HFFc6 (cell line): Measurements from ENCODE around the gene KIF3A. TPM values are rescaled to one million over a fixed set of nuclear protein-coding genes. Genes with fewer than 3 reads are reported as not detected.
A peak's percentile ranks its signal among the peaks of the same experiment; 100 is the strongest.

Source experiments
- DNase-seq: peaks from one replicate; pipeline ENCODE4 v3.0.0-alpha.2; 2018
- H3K27ac Mint-ChIP-seq: 2 replicates; pipeline ENCODE4 v1.8.0; 2020; ENCODE audit warnings: mild to moderate bottlenecking, mixed read lengths
- H3K27me3 Mint-ChIP-seq: 2 replicates; pipeline ENCODE4 v1.8.0; 2021; ENCODE audit warnings: mild to moderate bottlenecking, moderate library complexity, mixed read lengths; ENCODE audit not compliant: insufficient read depth
- H3K36me3 Mint-ChIP-seq: 2 replicates; pipeline ENCODE4 v1.8.0; 2021; ENCODE audit warnings: low read depth, mixed read lengths
- H3K4me1 Mint-ChIP-seq: 2 replicates; pipeline ENCODE4 v1.8.0; 2020; ENCODE audit warnings: low read depth, mixed read lengths
- H3K4me3 Mint-ChIP-seq: 2 replicates; pipeline ENCODE4 v1.8.0; 2020; ENCODE audit warnings: mild to moderate bottlenecking, moderate library complexity, mixed read lengths
- H3K9me3 Mint-ChIP-seq: 2 replicates; pipeline ENCODE4 v1.8.0; 2020; ENCODE audit warnings: mild to moderate bottlenecking, mixed read lengths
- total RNA-seq, 6 experiments: library from RNA; stranded (reverse); fragmentation: NEBNext Ultra II Directional; extraction: Animal tissue kit (Norgen Biotek cat#: 25700); gene quantifications; 2 replicates in 1 of 6; 3 replicates in 5 of 6; pipeline ENCODE4 v1.2.3, GENCODE V29; 2021
- TF ChIP-seq, protein P1 (sequence below): fragments of 200-600 bp; sonication (generic); IDR thresholded peaks from 2 replicates; pipeline ENCODE4 v1.5.0; 2021; ENCODE audit warnings: antibody characterized with exemption, mild to moderate bottlenecking

KIF3A gene
- total RNA-seq, 6 experiments from 2014 or later, result 12.9 to 15.4 (median 14.9) TPM

DNA sequence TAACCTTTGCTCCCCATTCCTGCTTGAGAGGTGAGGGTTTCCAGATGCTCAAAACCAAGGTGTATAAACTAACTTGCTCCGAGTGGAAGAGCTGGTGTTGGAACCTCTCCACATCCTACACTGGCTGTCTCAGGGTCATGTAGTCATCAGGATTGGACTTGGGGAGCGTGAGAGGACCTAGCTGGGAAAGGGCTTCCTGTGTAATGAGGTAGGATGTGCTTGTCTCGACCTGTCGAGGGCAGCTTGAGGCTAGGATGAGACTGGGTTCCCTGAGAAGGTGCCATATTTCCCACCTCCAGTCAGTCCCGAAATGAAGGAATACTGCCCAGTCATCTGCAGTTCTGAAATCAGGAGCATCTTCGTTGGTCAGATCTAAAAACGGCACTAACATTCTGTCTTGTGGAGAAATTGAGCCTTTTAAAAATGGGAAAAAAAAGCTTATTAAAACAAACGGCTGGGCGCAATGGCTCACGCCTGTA is 11.2 kb upstream of the KIF3A start:
- no peaks in the 10 kb centered on the region for H3K36me3 Mint-ChIP-seq
- no peak overlapping the region for H3K27ac Mint-ChIP-seq
- H3K9me3 Mint-ChIP-seq, result no peaks in the 10 kb centered on the region
- TF ChIP-seq, protein P1, sequence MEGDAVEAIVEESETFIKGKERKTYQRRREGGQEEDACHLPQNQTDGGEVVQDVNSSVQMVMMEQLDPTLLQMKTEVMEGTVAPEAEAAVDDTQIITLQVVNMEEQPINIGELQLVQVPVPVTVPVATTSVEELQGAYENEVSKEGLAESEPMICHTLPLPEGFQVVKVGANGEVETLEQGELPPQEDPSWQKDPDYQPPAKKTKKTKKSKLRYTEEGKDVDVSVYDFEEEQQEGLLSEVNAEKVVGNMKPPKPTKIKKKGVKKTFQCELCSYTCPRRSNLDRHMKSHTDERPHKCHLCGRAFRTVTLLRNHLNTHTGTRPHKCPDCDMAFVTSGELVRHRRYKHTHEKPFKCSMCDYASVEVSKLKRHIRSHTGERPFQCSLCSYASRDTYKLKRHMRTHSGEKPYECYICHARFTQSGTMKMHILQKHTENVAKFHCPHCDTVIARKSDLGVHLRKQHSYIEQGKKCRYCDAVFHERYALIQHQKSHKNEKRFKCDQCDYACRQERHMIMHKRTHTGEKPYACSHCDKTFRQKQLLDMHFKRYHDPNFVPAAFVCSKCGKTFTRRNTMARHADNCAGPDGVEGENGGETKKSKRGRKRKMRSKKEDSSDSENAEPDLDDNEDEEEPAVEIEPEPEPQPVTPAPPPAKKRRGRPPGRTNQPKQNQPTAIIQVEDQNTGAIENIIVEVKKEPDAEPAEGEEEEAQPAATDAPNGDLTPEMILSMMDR, result no peak
- DNase-seq, result no peak
- H3K27me3 Mint-ChIP-seq, result peaks cover 28% of the 10 kb centered on the region
- no peak overlapping the region for H3K4me3 Mint-ChIP-seq
- H3K4me1 Mint-ChIP-seq, result no peaks in the 10 kb centered on the region

DNA sequence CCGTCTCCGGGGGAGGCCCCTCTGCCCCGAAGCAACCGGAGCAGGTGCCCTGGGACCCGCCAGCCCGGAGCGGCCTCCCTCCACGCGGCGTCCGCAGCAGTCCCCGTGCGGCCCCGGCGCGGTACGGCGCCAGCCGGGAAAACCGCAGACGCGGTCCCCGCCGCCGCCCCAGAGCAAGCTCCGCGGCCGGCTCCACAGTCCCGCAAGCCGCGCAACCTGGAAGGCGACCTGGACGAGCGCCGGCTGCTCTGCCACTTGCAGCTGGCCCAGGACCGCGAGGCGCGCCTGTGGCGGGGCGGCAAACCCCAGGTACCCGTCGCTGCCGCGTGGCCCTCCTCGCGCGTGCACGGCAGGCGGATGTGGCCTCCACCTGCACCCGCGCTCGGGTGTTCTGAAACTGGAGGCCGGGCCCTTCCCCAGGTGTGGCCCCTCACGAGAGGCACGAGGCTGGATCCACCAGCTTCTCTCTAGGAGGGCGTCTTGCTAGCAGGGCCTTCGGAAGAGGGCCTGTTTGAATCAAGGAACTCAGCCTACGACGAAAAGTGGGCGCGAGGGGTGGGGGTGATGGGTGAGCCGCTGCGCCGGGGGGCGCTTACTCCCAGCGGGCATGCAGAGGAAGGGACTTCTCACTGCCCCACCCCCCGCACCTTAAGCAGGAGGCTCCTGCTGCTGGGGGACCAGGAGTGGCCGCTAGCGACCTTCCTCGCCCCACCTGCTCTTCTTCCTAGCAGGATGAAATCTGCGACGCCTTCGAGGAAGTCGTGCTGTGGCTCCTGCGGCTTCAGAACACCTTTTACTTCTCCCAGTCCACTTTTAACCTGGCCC is 10.5 kb upstream of the KIF3A start:
- no peak for DNase-seq
- H3K4me1 Mint-ChIP-seq, result no peaks in the 10 kb centered on the region
- peaks cover 4% of the 10 kb centered on the region; the same call in 1 of the 2 replicates for H3K9me3 Mint-ChIP-seq
- peaks cover 29% of the 10 kb centered on the region for H3K27me3 Mint-ChIP-seq
- no peak overlapping the region for H3K27ac Mint-ChIP-seq
- TF ChIP-seq, protein P1, result no peak
- no peaks in the 10 kb centered on the region for H3K36me3 Mint-ChIP-seq
- no peak overlapping the region for H3K4me3 Mint-ChIP-seq

DNA sequence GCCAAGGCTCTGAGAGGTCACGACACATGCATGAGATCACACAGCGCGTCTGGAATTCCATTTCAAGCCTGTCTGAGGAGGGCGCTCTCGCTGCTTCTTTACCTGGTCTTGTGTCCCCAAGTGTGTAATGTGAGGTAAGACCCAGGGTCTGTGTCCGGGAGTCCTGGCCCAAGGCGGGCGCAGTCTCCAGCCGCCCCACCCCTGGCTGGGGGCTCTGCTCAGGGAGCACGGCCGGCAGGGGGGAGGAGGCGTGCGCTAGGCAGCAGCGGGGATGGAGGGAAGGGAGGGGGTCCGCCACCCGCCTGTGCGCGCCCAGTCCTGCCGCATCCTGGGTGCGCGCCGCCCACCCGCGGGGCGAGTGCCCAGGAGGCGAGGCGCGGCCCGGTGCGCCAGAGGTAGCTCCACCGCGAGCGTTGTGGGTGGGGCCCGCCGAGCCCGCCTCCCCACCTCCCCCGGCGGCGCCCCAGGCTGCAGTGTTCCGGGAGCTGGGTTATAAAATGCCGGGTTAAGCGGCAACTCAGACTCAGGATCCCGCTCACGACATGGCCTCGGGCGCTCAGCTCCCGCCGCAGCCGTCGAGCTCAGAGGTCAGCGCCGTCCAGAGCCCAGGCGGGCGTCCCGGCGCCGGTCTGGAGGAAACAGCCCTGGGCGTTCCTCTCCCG is 9.7 kb upstream of the KIF3A start, which contains the start of gene CCNI2:
TSS of gene CCNI2 (plus strand) at position 473 of the 662 bp plus-strand sequence. CDS start at position 543, 70 bp downstream.
- H3K4me3 Mint-ChIP-seq, result 0 out of 2 replicates have a peak within 1 kb of the TSS, but pooled peaks have one; percentile 22
- no peak within 1 kb of the TSS for H3K27ac Mint-ChIP-seq
- H3K36me3 Mint-ChIP-seq, result no peaks in the 10 kb centered on the region
- peaks cover 4% of the 10 kb centered on the region; the same call in 1 of the 2 replicates for H3K9me3 Mint-ChIP-seq
- no peak for DNase-seq
- TF ChIP-seq, protein P1, result peak; percentile 2; the same call in 1 of the 2 replicates
- H3K4me1 Mint-ChIP-seq, result no peaks in the 10 kb centered on the region
- peaks cover 26% of the 10 kb centered on the region for H3K27me3 Mint-ChIP-seq

DNA sequence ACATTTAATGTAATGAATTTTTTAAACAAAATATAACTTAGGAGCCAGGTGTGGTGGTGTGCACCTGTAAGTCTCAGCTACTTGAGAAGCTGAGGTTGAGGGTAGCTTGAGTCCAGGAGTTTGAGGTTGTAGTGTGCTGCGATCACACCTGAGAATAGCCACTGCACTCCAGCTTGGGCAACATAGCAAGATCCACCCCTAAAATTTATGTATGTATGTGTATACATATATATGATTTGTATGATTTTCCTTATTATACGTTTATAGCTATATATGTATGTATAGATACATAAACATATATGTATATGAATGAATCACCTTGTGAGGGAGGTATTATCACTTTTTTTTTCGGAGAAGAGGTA is 9.2 kb upstream of the KIF3A start:
- H3K4me1 Mint-ChIP-seq, result no peaks in the 10 kb centered on the region
- H3K4me3 Mint-ChIP-seq, result 0 out of 2 replicates have a peak overlapping the region, but pooled peaks have one; percentile 22
- H3K9me3 Mint-ChIP-seq, result peaks cover 4% of the 10 kb centered on the region; the same call in 1 of the 2 replicates
- TF ChIP-seq, protein P1, result no peak
- no peak overlapping the region for H3K27ac Mint-ChIP-seq
- no peaks in the 10 kb centered on the region for H3K36me3 Mint-ChIP-seq
- DNase-seq, result no peak
- H3K27me3 Mint-ChIP-seq, result peaks cover 26% of the 10 kb centered on the region

DNA sequence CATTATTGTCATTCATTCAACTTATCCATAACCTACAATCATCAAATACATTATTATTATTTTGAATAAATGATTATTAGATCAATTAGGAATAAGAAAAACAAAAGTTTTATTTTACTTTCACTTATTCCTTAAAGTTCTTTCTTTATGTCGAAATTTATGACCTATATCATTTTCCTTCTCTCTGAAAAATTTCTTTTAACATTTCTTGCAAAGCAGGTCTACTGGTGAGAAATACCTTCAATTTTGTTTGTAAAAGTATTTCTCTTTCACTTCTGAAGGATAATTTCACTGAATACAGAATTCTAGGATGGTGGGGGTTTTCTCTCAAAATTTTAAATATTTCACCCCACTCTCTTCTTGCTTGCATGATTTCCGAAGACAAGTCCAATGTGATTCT is 7.3 kb upstream of the KIF3A start:
- H3K27ac Mint-ChIP-seq, result no peak overlapping the region
- no peaks in the 10 kb centered on the region for H3K4me1 Mint-ChIP-seq
- no peak for DNase-seq
- H3K36me3 Mint-ChIP-seq, result no peaks in the 10 kb centered on the region
- H3K4me3 Mint-ChIP-seq, result no peak overlapping the region
- H3K27me3 Mint-ChIP-seq, result peaks cover 30% of the 10 kb centered on the region
- TF ChIP-seq, protein P1, result no peak
- peaks cover 4% of the 10 kb centered on the region; the same call in 1 of the 2 replicates for H3K9me3 Mint-ChIP-seq
